ENCODE measurements around the gene MRPS6.

DNA sequence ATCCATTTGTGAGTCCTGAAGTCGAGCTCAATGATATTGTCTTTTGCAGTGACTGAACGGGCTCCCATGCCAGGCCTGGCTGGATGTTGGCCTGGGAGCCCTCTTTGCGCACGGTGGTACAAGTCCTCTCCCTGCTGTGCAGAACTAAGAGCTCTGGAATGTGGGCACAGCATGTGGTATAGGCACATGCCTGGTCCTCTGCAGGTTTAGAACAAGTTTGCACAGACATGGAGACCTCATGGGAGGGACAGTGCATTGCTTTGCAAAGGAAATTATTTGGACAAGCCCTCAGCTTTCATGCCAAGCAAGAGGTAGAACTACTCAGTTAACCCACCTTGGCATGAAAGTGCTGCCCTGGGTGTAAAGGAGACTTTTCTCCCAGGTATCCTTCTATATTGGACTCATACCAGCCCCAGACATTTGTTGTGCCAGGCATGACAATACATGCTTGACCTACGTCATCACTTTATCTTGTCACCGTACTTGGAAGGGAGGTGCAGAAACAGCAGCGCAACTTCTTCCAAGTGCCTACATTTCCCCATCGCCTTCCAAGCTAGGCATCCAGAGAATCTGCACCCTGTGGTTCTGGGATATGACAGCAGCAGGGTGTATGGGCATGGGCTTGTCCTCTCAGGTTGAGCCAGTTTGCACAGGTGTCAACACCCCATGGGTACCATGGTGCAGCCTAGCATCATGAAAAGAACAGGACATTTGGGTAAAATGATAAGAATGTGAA lies 37.6 kb upstream of the MRPS6 start:
- TF ChIP-seq CTCF (IDR thresholded peaks at IDR 0.05; ENCODE audit: borderline replicate concordance, extremely low read depth, low read length, poor library complexity, severe bottlenecking) (no peak), EZH2 (IDR thresholded peaks at IDR 0.05; ENCODE audit: borderline replicate concordance, low read depth, low read length, severe bottlenecking) (no peak)
